ENCODE results near the gene NPC1. TPM values are rescaled to one million over a fixed set of nuclear protein-coding genes. Genes with fewer than 3 reads are reported as not detected.
A peak's percentile ranks its signal among the peaks of the same experiment; 100 is the strongest.

NPC1 gene
- 20.9 TPM for total RNA-seq (2013)
- polyA plus RNA-seq, result 10 to 100 TPM in 2 of 3 donors, 1 to 10 TPM in 1; 7.5 to 17.9 (median 17.7) TPM
- polyA minus RNA-seq, result 25.8 and 27.6 TPM in 2 replicates
- total RNA-seq, result 77.8 to 405 (median 172) reads per million in 11 experiments

DNA sequence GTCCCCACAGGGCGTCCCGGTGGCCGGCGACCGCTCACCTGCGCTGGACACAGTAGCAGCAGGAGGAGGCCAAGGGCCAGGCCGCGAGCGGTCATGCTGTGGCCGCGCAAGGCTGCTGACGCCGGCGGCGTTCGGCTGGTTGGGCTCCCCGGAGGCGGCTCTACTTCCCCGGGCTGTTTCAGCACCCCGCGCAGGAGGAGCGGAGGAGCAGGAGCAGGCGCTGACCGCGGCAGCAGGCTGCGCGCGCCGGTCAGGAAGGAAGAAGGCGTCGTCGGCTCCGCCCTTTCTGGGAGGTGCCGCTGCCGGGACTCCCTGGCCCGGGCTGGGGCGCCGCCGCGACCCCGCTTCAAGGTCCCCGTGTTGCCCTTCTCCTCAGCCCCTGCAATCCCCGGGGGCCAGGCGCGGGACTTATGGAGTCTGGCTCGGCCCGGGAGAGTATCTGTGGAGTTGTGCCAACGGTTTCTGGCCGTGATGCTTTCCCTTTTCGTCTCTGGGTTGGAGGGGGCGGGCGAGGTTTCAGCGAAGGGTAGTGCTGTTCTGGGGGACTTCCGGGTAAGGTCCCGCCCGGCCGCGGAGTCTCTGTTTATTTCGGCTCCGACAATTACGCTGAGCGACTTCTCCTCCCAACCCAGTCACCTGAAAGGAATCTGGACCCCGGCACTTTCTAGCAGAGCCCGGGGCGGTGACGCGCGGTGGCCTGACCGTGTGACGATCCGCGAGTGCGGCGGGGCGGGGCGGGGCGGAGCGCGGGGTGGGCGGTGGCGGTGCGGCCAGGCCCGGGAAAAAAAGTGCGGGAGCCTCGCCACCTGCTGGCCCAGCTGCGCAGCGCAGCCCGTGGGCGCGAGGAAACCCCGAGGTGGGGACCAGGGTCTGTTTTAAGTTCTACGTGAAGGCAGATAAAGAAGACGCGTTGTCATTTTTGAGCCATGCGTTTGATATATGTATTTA is at the start of gene NPC1:
Gene NPC1, minus strand, starts transcription at position 258 of the 948 bp plus-strand sequence. Its CDS starts 163 bp downstream, at position 95.
- H3K27me3 ChIP-seq (ENCODE audit: control insufficient read depth in 2 of 2, insufficient read depth in 2 of 2, low read length in 2 of 2), result no peaks in the 10 kb centered on the region
- TF ChIP-seq, protein P1, sequence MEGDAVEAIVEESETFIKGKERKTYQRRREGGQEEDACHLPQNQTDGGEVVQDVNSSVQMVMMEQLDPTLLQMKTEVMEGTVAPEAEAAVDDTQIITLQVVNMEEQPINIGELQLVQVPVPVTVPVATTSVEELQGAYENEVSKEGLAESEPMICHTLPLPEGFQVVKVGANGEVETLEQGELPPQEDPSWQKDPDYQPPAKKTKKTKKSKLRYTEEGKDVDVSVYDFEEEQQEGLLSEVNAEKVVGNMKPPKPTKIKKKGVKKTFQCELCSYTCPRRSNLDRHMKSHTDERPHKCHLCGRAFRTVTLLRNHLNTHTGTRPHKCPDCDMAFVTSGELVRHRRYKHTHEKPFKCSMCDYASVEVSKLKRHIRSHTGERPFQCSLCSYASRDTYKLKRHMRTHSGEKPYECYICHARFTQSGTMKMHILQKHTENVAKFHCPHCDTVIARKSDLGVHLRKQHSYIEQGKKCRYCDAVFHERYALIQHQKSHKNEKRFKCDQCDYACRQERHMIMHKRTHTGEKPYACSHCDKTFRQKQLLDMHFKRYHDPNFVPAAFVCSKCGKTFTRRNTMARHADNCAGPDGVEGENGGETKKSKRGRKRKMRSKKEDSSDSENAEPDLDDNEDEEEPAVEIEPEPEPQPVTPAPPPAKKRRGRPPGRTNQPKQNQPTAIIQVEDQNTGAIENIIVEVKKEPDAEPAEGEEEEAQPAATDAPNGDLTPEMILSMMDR (IDR thresholded peaks at IDR 0.05), result peak; percentile 97
- peaks cover 28 to 32% of the 10 kb centered on the region in 2 donors for H3K4me1 ChIP-seq (ENCODE audit: control insufficient read depth in 1 of 2, insufficient read depth in 2 of 2, low read length in 2 of 2)
- H3K79me2 ChIP-seq (ENCODE audit: insufficient read depth, low read length), result peaks cover 46% of the 10 kb centered on the region
- no peaks in the 10 kb centered on the region for H3K36me3 ChIP-seq (replicated peaks in 1 of 2; ENCODE audit: control insufficient read depth in 1 of 2, insufficient read depth in 2 of 2, low read length in 2 of 2)
- Mint-ChIP-seq H3K4me3 (peak within 1 kb of the TSS; percentile 93 to 96), H3K27me3 (ENCODE audit: low read depth in 3 of 3) (peaks cover 2 to 8% (median 2%) of the 10 kb centered on the region in 3 donors), H3K9me3 (no peaks in the 10 kb centered on the region), H3K4me1 (peaks cover 37% of the 10 kb centered on the region), H3K36me3 (peaks cover 1 to 18% of the 10 kb centered on the region in 2 donors), H3K27ac (peak within 1 kb of the TSS; percentile 96 to 100 (median 99))
- H2AFZ ChIP-seq (ENCODE audit: insufficient read depth, low read depth, low read length, poor library complexity, severe bottlenecking), result peak within 1 kb of the TSS; percentile 90
- peak within 1 kb of the TSS; percentile 95 to 100 for H3K27ac ChIP-seq (ENCODE audit: low read depth in 1 of 2, low read length in 2 of 2)
- WGBS (ENCODE audit: insufficient coverage), result under 1% methylated on average over 86 of the region's 95 CpGs
- H3K9me3 ChIP-seq (replicated peaks in 1 of 2; ENCODE audit: control insufficient read depth in 1 of 2, insufficient read depth in 1 of 2, low read length in 2 of 2), result no peaks in the 10 kb centered on the region
- intact Hi-C loops (cut with micrococcal nuclease), result loop anchor here (2.0 to 10.0 kb wide), 4 partner anchors 69 to 352 kb away; partner anchors contain the start of genes RIOK3 (in 1 of the 2) and RMC1 (in 1 of the 2)
- H4K20me1 ChIP-seq (ENCODE audit: insufficient read depth, low read length), result peaks cover 30% of the 10 kb centered on the region
- DNase-seq, result peak; percentile 92 to 95 (median 93)
- H3K4me2 ChIP-seq (replicated peaks; ENCODE audit: extremely low read depth, low read length, poor library complexity, severe bottlenecking), result peak within 1 kb of the TSS; percentile 78
- peak within 1 kb of the TSS; percentile 76 to 94 (median 83) for H3K4me3 ChIP-seq (replicated peaks in 1 of 3; ENCODE audit: low read depth in 2 of 3, low read length in 3 of 3)
- H3K9ac ChIP-seq (ENCODE audit: insufficient read depth, low read length, poor library complexity, severe bottlenecking), result peak within 1 kb of the TSS; percentile 100

DNA sequence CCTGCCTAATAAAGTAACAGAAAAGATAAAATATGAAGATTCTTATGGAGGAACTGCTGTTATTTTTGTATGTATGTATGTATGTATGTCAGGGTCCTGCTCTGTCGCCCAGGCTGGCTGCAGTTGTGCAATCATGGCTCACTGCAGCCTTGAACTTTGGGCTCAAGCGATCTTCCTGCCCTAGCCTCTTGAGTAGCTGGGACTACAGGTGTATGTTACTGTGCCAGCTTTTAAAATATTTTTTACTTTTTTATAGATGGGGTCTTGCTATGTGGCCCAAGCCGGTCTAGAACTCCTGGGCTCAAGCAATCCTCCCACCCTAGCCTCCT is 49.7 kb upstream of the NPC1 start:
- Mint-ChIP-seq H3K27me3 (ENCODE audit: low read depth in 3 of 3) (peaks cover 0 to 5% (median 2%) of the 10 kb centered on the region in 3 donors), H3K4me1 (peaks cover 6% of the 10 kb centered on the region), H3K4me3 (no peak overlapping the region), H3K9me3 (peaks cover 0 to 2% (median 0%) of the 10 kb centered on the region in 7 donors), H3K27ac (no peak overlapping the region), H3K36me3 (no peaks in the 10 kb centered on the region)
- no peak overlapping the region for H3K9ac ChIP-seq (ENCODE audit: insufficient read depth, low read length, poor library complexity, severe bottlenecking)
- no peak overlapping the region for H3K4me3 ChIP-seq (replicated peaks in 1 of 3; ENCODE audit: low read depth in 2 of 3, low read length in 3 of 3)
- no peaks in the 10 kb centered on the region for H3K79me2 ChIP-seq (ENCODE audit: insufficient read depth, low read length)
- DNase-seq, result no peak
- H3K27ac ChIP-seq (ENCODE audit: low read depth in 1 of 2, low read length in 2 of 2), result no peak overlapping the region
- no peak overlapping the region for H2AFZ ChIP-seq (ENCODE audit: insufficient read depth, low read depth, low read length, poor library complexity, severe bottlenecking)
- WGBS (ENCODE audit: insufficient coverage), result 40% methylated on average over 1 of the region's 3 CpGs
- no peaks in the 10 kb centered on the region for H3K36me3 ChIP-seq (replicated peaks in 1 of 2; ENCODE audit: control insufficient read depth in 1 of 2, insufficient read depth in 2 of 2, low read length in 2 of 2)
- no peaks in the 10 kb centered on the region for H4K20me1 ChIP-seq (ENCODE audit: insufficient read depth, low read length)
- no peaks in the 10 kb centered on the region for H3K4me1 ChIP-seq (ENCODE audit: control insufficient read depth in 1 of 2, insufficient read depth in 2 of 2, low read length in 2 of 2)
- TF ChIP-seq, protein P1 (IDR thresholded peaks at IDR 0.05), result no peak
- H3K4me2 ChIP-seq (replicated peaks; ENCODE audit: extremely low read depth, low read length, poor library complexity, severe bottlenecking), result no peak overlapping the region
- intact Hi-C loops (cut with micrococcal nuclease), result no loop called here
- peaks cover 0 to 2% of the 10 kb centered on the region in 2 donors for H3K9me3 ChIP-seq (replicated peaks in 1 of 2; ENCODE audit: control insufficient read depth in 1 of 2, insufficient read depth in 1 of 2, low read length in 2 of 2)
- H3K27me3 ChIP-seq (ENCODE audit: control insufficient read depth in 2 of 2, insufficient read depth in 2 of 2, low read length in 2 of 2), result no peaks in the 10 kb centered on the region

Data from CD14-positive monocyte (primary cell).